NB4 (cell line): ENCODE data around the gene SLC2A4RG.

Source experiments
- POLR2A ChIP-seq: IDR thresholded peaks from 2 replicates; pipeline ENCODE4 v1.6.1; 2011; ENCODE audit warnings: mild to moderate bottlenecking; ENCODE audit not compliant: insufficient read length; ENCODE audit errors: extremely low read depth
- TF ChIP-seq, protein P1 (sequence below): IDR thresholded peaks from one replicate; pipeline ENCODE4 v1.5.1; 2012; ENCODE audit warnings: low read depth, low read length

DNA sequence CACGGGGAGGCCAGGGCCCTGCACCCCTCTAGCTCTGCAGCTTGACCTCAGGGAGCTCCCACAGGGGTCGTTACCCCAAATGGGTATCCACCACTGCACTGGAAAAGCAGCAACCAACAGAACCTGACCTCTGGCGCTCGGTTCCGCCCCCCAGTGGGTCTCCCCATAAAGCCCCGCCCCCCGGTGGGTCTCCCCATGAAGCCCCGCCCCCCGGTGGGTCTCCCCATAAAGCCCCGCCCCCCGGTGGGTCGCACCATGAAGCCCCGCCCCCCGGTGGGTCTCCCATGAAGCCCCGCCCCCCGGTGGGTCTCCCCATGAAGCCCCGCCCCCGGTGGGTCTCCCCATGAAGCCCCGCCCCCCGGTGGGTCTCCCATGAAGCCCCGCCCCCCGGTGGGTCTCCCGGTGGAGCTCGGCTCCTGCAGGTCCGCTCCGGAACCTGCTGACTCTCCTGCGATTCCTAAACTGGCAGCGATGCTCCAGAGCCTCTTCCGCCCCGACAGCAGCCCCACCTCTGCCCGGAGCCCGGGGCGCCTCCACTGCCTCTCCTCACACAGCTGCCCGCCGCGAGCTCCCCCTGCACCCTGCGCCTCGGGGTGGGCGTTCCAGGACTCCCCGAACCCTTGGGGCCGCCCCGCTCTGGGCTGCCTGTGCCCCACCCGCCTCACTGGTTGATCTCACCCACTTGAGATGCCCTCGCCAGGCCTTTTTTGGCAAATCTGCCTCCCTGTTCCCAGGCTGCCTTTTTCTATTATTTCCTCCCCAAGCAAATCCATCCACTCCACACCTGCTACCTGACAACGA, 12.1 kb downstream of the SLC2A4RG start:
- TF ChIP-seq POLR2A: no peak
- TF ChIP-seq, protein P1, sequence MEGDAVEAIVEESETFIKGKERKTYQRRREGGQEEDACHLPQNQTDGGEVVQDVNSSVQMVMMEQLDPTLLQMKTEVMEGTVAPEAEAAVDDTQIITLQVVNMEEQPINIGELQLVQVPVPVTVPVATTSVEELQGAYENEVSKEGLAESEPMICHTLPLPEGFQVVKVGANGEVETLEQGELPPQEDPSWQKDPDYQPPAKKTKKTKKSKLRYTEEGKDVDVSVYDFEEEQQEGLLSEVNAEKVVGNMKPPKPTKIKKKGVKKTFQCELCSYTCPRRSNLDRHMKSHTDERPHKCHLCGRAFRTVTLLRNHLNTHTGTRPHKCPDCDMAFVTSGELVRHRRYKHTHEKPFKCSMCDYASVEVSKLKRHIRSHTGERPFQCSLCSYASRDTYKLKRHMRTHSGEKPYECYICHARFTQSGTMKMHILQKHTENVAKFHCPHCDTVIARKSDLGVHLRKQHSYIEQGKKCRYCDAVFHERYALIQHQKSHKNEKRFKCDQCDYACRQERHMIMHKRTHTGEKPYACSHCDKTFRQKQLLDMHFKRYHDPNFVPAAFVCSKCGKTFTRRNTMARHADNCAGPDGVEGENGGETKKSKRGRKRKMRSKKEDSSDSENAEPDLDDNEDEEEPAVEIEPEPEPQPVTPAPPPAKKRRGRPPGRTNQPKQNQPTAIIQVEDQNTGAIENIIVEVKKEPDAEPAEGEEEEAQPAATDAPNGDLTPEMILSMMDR: no peak
